Measurements from ENCODE around the gene GSG1L.

GSG1L gene

DNA sequence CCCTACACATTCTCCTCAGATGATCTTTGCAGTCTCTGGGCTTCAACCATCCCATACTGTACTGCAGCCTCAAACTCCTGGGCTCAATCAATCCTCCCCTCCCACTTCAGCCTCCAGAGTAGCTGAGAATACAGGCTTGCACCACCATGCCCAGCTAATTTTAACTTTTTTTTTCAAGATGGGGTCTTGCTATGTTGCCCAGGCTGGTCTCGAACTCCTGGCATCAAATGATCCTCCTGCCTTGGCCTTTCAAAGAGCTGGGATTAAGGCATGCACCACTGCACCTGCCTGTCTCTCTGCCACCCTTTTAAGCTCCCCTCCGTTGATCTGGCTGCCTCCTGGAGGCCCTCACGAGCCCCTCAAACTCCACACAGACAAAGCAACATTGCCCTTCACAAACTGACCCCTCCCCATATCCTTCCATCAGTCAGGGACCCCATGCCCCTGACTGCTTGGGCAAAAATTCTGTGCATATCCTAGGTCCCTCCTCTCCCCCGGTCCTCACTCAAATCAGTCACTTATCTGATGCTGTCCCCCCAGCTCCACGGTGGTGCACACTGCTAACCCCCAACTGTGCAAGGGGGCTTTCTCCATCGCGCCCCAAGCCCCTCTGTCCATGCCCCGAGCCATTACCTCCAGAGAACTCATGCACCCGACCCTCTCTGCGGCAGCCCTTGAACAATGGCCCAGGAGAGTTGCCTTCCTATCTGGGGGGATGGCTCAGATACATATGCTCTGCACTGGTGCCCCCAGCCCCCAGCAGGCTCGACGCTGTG is 260.7 kb downstream of the GSG1L start:
- Histone ChIP-seq H2AFZ (ENCODE audit: low read depth, low read length, severe bottlenecking) (no peak overlapping the region), H3K27me3 (ENCODE audit: low read length) (no peaks in the 10 kb centered on the region)
- TF ChIP-seq, protein P1, sequence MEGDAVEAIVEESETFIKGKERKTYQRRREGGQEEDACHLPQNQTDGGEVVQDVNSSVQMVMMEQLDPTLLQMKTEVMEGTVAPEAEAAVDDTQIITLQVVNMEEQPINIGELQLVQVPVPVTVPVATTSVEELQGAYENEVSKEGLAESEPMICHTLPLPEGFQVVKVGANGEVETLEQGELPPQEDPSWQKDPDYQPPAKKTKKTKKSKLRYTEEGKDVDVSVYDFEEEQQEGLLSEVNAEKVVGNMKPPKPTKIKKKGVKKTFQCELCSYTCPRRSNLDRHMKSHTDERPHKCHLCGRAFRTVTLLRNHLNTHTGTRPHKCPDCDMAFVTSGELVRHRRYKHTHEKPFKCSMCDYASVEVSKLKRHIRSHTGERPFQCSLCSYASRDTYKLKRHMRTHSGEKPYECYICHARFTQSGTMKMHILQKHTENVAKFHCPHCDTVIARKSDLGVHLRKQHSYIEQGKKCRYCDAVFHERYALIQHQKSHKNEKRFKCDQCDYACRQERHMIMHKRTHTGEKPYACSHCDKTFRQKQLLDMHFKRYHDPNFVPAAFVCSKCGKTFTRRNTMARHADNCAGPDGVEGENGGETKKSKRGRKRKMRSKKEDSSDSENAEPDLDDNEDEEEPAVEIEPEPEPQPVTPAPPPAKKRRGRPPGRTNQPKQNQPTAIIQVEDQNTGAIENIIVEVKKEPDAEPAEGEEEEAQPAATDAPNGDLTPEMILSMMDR (IDR thresholded peaks at IDR 0.05; ENCODE audit: insufficient read depth, low read length, poor library complexity, severe bottlenecking) = no peak
- no peak for TF ChIP-seq EZH2phosphoT487 (conservative IDR thresholded peaks at IDR 0.05; ENCODE audit: low read length)

DNA sequence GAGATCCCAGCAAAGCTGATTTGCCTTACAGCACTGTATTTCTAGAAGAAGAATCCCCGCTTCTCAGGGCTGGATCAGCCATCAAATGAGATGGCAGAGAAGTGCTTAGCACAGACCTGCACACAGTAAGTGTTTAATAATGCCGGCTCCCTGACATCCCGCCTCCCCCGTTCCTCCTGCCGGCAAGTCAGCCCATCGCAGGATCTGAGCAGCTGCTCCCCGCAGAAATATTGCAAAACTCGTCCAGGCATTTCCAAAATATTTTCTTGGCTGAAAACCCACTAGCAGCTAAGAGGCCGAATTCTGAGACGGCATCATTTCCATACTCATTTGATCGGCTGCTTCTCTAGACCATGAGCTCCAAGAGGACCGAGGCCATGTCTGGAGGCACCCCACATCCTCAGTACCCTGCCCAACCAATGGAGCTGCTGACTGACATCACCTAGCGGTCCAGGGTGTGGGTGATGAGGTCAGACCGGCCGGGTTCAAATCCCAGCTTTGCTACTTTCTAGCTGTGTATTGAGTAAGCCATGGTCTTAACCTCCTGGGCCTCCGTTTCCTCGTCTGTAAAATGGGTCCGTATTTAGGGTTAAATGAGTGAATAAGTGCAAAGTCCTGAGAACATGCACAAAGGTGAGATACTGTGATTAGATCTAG is 262.1 kb downstream of the GSG1L start:
- H3K27me3 ChIP-seq (ENCODE audit: low read length) = no peaks in the 10 kb centered on the region
- H3F3A ChIP-seq (ENCODE audit: insufficient read depth) = no peaks in the 10 kb centered on the region
- H3K4me3 ChIP-seq (ENCODE audit: insufficient read depth, low read length, poor library complexity, severe bottlenecking) = no peak overlapping the region
- no peak overlapping the region for H3K9ac ChIP-seq (ENCODE audit: low read length)
- no peak overlapping the region for H3K4me2 ChIP-seq (ENCODE audit: low read depth, low read length, poor library complexity, severe bottlenecking)
- TF ChIP-seq, protein P1 (IDR thresholded peaks at IDR 0.05; ENCODE audit: insufficient read depth, low read length, poor library complexity, severe bottlenecking) = no peak
- no peak for TF ChIP-seq EZH2phosphoT487 (conservative IDR thresholded peaks at IDR 0.05; ENCODE audit: low read length)
- H3K9me2 ChIP-seq (replicated peaks; ENCODE audit: insufficient read depth, low read length) = no peaks in the 10 kb centered on the region
- no peaks in the 10 kb centered on the region for H3K36me3 ChIP-seq (ENCODE audit: low read length)
- no peak overlapping the region for H2AFZ ChIP-seq (ENCODE audit: low read depth, low read length, severe bottlenecking)
- no peaks in the 10 kb centered on the region for H4K20me1 ChIP-seq (ENCODE audit: low read depth, low read length)
- no peak overlapping the region for H3K27ac ChIP-seq (ENCODE audit: low read depth, low read length)
- H3K79me2 ChIP-seq (ENCODE audit: insufficient read depth, low read length) = no peaks in the 10 kb centered on the region
- H3K9me3 ChIP-seq (ENCODE audit: insufficient read depth, low read length) = no peaks in the 10 kb centered on the region

More for the DNA sequence above, 260.7 kb downstream of the GSG1L start:
- H3K9me2 ChIP-seq (replicated peaks; ENCODE audit: insufficient read depth, low read length) = no peaks in the 10 kb centered on the region
- no peak overlapping the region for H3K27ac ChIP-seq (ENCODE audit: low read depth, low read length)
- no peaks in the 10 kb centered on the region for H3K36me3 ChIP-seq (ENCODE audit: low read length)
- H3K4me2 ChIP-seq (ENCODE audit: low read depth, low read length, poor library complexity, severe bottlenecking) = no peak overlapping the region
- H3K9ac ChIP-seq (ENCODE audit: low read length) = no peak overlapping the region
- no peaks in the 10 kb centered on the region for H4K20me1 ChIP-seq (ENCODE audit: low read depth, low read length)
- H3K79me2 ChIP-seq (ENCODE audit: insufficient read depth, low read length) = no peaks in the 10 kb centered on the region
- H3K9me3 ChIP-seq (ENCODE audit: insufficient read depth, low read length) = no peaks in the 10 kb centered on the region
- H3F3A ChIP-seq (ENCODE audit: insufficient read depth) = no peaks in the 10 kb centered on the region
- H3K4me3 ChIP-seq (ENCODE audit: insufficient read depth, low read length, poor library complexity, severe bottlenecking) = no peak overlapping the region

DNA sequence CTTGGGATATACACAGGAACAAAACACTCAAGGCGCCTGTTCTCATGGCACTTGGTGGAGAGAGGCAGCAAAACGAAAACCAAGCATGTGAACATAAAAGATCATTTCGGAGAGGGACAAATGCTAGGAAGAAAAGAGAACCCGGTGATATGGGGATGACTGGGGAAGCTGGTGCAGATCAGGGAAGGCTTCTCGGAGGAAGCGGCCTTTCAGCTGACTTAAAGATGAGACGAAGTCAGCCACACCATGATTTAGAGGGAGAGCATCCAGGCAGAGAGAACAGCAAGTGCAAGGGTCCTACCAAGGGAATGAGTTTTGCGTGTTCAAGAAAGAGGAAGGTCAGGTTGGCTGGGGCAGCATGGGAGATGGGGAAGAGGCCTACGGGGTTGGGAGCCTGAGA is 262.7 kb downstream of the GSG1L start:
- no peaks in the 10 kb centered on the region for H3K9me3 ChIP-seq (ENCODE audit: insufficient read depth, low read length)
- no peak overlapping the region for H3K27ac ChIP-seq (ENCODE audit: low read depth, low read length)
- H3K9me2 ChIP-seq (replicated peaks; ENCODE audit: insufficient read depth, low read length) = no peaks in the 10 kb centered on the region
- H3K27me3 ChIP-seq (ENCODE audit: low read length) = no peaks in the 10 kb centered on the region
- H3K4me2 ChIP-seq (ENCODE audit: low read depth, low read length, poor library complexity, severe bottlenecking) = no peak overlapping the region
- H3K4me3 ChIP-seq (ENCODE audit: insufficient read depth, low read length, poor library complexity, severe bottlenecking) = no peak overlapping the region
- H4K20me1 ChIP-seq (ENCODE audit: low read depth, low read length) = no peaks in the 10 kb centered on the region
- H3K36me3 ChIP-seq (ENCODE audit: low read length) = no peaks in the 10 kb centered on the region
- H2AFZ ChIP-seq (ENCODE audit: low read depth, low read length, severe bottlenecking) = no peak overlapping the region
- TF ChIP-seq, protein P1 (IDR thresholded peaks at IDR 0.05; ENCODE audit: insufficient read depth, low read length, poor library complexity, severe bottlenecking) = no peak
- TF ChIP-seq EZH2phosphoT487 (conservative IDR thresholded peaks at IDR 0.05; ENCODE audit: low read length) = no peak
- H3K9ac ChIP-seq (ENCODE audit: low read length) = no peak overlapping the region
- no peaks in the 10 kb centered on the region for H3K79me2 ChIP-seq (ENCODE audit: insufficient read depth, low read length)
- no peaks in the 10 kb centered on the region for H3F3A ChIP-seq (ENCODE audit: insufficient read depth)
